ENCODE data around the gene SHROOM4. TPM values are rescaled to one million over a fixed set of nuclear protein-coding genes. Genes with fewer than 3 reads are reported as not detected.

Gene SHROOM4, protein sequence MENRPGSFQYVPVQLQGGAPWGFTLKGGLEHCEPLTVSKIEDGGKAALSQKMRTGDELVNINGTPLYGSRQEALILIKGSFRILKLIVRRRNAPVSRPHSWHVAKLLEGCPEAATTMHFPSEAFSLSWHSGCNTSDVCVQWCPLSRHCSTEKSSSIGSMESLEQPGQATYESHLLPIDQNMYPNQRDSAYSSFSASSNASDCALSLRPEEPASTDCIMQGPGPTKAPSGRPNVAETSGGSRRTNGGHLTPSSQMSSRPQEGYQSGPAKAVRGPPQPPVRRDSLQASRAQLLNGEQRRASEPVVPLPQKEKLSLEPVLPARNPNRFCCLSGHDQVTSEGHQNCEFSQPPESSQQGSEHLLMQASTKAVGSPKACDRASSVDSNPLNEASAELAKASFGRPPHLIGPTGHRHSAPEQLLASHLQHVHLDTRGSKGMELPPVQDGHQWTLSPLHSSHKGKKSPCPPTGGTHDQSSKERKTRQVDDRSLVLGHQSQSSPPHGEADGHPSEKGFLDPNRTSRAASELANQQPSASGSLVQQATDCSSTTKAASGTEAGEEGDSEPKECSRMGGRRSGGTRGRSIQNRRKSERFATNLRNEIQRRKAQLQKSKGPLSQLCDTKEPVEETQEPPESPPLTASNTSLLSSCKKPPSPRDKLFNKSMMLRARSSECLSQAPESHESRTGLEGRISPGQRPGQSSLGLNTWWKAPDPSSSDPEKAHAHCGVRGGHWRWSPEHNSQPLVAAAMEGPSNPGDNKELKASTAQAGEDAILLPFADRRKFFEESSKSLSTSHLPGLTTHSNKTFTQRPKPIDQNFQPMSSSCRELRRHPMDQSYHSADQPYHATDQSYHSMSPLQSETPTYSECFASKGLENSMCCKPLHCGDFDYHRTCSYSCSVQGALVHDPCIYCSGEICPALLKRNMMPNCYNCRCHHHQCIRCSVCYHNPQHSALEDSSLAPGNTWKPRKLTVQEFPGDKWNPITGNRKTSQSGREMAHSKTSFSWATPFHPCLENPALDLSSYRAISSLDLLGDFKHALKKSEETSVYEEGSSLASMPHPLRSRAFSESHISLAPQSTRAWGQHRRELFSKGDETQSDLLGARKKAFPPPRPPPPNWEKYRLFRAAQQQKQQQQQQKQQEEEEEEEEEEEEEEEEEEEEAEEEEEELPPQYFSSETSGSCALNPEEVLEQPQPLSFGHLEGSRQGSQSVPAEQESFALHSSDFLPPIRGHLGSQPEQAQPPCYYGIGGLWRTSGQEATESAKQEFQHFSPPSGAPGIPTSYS (N-terminal part only)
- 0.44 and 2.6 TPM in 2 replicates for total RNA-seq

DNA sequence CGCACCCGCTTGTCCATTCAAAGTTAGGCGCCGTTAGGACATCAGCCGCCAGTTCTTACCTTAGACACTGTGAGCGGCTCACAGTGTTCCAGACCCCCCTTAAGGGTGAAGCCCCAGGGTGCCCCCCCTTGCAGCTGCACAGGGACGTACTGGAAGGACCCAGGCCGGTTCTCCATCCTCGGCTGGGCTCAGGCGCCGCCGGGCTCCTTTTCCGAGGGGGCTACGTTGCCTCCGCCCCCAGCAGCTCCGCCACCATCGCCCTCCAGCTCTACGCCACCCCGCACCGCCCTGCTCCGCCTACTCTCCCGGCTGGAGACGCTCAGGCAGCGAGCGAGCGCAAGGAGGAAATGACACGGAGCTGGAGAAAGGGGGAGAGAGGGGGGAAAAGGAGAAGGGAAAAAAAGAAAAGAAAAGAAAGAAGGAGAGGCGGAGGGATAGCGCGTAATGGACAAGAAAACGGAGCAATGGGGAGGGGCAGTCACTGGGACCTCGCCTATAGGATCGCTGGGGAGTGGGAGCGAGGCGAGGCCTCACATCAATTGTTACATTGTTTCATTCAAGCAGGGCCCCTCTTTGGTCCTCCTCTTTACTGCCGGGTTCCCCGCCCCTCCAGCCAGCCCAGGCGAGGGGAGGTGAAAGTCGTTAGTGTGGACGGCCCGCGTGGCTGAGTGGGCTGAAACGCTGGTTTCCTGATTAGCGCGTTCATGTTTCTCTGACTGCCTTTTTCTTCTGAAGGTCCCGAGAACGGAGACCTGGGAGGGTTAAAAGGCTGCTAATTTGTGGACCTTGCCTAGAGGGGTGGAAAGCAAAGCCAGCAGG lies at the start of gene SHROOM4:
TSS of gene SHROOM4 (minus strand) at position 352 of the 819 bp plus-strand sequence. CDS start at position 176, 176 bp downstream.

Small RNA genes lying within 50 kb of the gene (small RNA-seq; reads per million reads assigned to genes)
- gene RNU6-935P (ENCODE audit: low replicate concordance), result not detected

Other genes starting within 250 kb of the SHROOM4 start
- not detected in 2 replicates for gene BMP15, start 96.5 kb upstream of the SHROOM4 start, total RNA-seq